Measurements from ENCODE around the gene DAPK2. TPM values are rescaled to one million over a fixed set of nuclear protein-coding genes. Genes with fewer than 3 reads are reported as not detected.
A peak's percentile ranks its signal among the peaks of the same experiment; 100 is the strongest.

DAPK2 gene
- total RNA-seq, 1 experiment from 2014 or later, result 2.3 TPM

DNA sequence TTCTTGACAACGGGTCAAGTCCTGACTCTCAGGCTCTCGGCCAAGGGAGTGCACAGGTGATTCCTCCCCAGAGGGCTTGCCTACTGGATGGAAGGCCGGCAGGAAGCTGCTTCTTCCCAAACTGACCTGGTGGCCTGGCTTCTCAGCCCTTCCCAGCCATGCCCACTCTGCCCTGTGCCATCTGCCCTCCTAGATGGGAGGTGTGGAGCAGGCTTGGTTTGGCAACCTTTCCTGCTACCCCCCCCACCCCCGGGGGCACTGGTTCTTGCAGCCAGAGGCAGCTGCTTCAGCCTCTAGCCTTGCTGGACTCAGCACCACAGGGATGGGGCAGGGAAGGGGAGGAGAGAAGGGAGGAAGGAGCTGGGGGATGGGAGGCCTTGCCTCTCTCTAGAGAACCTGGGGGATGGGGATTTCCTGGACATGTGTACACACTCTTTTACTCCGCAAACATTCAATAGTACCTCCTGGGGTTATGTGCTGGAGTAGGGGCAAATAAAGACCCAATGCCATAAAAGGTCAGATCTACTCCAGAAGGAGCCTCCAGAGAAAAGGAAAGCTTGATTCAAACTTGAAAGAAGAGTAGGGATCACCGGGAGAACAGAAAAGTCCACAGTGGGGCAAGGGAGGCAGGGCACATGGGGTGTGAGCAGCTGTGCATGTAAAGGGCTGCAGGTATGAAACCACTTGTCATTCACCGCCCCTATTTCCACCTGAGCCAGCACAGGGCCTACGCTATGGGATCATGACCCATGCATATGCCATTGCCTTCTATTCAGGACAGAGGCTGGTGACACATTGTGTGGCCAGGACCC is 4.2 kb upstream of the DAPK2 start (continued):
- TF ChIP-seq, protein P1, sequence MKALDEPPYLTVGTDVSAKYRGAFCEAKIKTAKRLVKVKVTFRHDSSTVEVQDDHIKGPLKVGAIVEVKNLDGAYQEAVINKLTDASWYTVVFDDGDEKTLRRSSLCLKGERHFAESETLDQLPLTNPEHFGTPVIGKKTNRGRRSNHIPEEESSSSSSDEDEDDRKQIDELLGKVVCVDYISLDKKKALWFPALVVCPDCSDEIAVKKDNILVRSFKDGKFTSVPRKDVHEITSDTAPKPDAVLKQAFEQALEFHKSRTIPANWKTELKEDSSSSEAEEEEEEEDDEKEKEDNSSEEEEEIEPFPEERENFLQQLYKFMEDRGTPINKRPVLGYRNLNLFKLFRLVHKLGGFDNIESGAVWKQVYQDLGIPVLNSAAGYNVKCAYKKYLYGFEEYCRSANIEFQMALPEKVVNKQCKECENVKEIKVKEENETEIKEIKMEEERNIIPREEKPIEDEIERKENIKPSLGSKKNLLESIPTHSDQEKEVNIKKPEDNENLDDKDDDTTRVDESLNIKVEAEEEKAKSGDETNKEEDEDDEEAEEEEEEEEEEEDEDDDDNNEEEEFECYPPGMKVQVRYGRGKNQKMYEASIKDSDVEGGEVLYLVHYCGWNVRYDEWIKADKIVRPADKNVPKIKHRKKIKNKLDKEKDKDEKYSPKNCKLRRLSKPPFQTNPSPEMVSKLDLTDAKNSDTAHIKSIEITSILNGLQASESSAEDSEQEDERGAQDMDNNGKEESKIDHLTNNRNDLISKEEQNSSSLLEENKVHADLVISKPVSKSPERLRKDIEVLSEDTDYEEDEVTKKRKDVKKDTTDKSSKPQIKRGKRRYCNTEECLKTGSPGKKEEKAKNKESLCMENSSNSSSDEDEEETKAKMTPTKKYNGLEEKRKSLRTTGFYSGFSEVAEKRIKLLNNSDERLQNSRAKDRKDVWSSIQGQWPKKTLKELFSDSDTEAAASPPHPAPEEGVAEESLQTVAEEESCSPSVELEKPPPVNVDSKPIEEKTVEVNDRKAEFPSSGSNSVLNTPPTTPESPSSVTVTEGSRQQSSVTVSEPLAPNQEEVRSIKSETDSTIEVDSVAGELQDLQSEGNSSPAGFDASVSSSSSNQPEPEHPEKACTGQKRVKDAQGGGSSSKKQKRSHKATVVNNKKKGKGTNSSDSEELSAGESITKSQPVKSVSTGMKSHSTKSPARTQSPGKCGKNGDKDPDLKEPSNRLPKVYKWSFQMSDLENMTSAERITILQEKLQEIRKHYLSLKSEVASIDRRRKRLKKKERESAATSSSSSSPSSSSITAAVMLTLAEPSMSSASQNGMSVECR (CRISPR knock-in tag; IDR thresholded peaks at IDR 0.05; ENCODE audit: borderline replicate concordance), result no peak
- TF ChIP-seq TEAD4 (CRISPR knock-in tag; IDR thresholded peaks at IDR 0.05) (no peak), SOX15 (CRISPR knock-in tag; IDR thresholded peaks at IDR 0.05) (no peak), ZNF121 (CRISPR knock-in tag; IDR thresholded peaks at IDR 0.05) (no peak), GRHL2 (CRISPR knock-in tag; IDR thresholded peaks at IDR 0.05; ENCODE audit: insufficient replicate concordance, severe bottlenecking) (no peak), CTCF (IDR thresholded peaks at IDR 0.05) (no peak), TCF7 (CRISPR knock-in tag; IDR thresholded peaks at IDR 0.05; ENCODE audit: low read depth) (no peak), TEAD1 (CRISPR knock-in tag; IDR thresholded peaks at IDR 0.05) (no peak), CBFB (CRISPR knock-in tag; IDR thresholded peaks at IDR 0.05; ENCODE audit: low read depth) (no peak)
- TF ChIP-seq, protein P2, sequence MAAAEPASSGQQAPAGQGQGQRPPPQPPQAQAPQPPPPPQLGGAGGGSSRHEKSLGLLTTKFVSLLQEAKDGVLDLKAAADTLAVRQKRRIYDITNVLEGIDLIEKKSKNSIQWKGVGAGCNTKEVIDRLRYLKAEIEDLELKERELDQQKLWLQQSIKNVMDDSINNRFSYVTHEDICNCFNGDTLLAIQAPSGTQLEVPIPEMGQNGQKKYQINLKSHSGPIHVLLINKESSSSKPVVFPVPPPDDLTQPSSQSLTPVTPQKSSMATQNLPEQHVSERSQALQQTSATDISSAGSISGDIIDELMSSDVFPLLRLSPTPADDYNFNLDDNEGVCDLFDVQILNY (CRISPR knock-in tag; IDR thresholded peaks at IDR 0.05), result no peak

DNA sequence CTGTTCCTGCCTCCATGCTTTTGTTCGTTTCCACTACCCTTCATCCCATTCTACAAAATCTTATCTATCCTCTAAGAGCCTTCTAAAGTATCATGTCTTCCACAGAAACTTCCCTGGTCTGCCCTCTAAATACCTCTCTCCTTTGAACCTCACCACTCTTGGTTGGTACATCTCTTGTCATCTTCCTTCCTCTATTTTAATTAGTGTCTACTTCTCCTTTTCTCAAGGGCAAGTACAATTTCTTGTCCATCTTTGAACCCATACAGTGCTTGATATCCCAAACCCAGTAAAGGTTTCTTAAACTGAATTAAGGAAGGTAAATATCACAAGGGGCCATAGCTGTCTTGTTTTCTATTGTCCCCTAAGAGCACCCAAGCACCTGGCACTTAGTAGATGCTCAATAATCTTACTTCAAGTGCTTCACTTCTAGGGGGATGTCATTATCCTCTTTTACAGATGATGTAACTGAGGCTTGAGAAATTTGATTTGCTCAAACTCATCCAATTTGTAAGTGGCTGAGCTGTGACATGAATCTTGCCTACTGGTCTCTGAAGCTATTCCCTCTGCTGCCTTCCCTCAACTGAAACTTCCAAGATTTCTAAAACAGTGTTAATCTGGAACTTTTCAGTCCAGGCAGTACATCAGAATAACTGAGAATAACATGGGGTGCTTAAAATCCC is 2.6 kb upstream of the DAPK2 start:
- peaks cover 48% of the 10 kb centered on the region for H3K27me3 Mint-ChIP-seq (ENCODE audit: low read depth)
- ATAC-seq (no peak), DNase-seq (ENCODE audit: low spot score) (no peak)
- H3K4me1 Mint-ChIP-seq, result peaks cover 7% of the 10 kb centered on the region
- TF ChIP-seq ELF4 (CRISPR knock-in tag; IDR thresholded peaks at IDR 0.05; ENCODE audit: low read depth) (no peak), NR2C2 (CRISPR knock-in tag; IDR thresholded peaks at IDR 0.05) (no peak), CREB1 (CRISPR knock-in tag; IDR thresholded peaks at IDR 0.05) (no peak), GABPB1 (CRISPR knock-in tag; IDR thresholded peaks at IDR 0.05) (no peak), TEAD4 (CRISPR knock-in tag; IDR thresholded peaks at IDR 0.05) (no peak)
- H3K36me3 Mint-ChIP-seq, result no peaks in the 10 kb centered on the region
- H3K4me3 Mint-ChIP-seq, result no peak overlapping the region
- ChIA-PET CTCF (interaction anchor here (4.0 kb wide), 1 partner anchor 104 kb away, joined by 26 read pairs; no protein-coding TSS in a partner anchor), POLR2A (no interaction called here)
- no peak overlapping the region for H3K27ac Mint-ChIP-seq
- no peaks in the 10 kb centered on the region for H3K9me3 Mint-ChIP-seq

GRCh38 chr15:64045774-64046420 is 388 bp downstream of the DAPK2 start:
- ChIA-PET POLR2A (interaction anchor here (1.1 to 1.7 kb wide), 2 partner anchors 9 to 186 kb away, joined by 3 read pairs; no protein-coding TSS in a partner anchor), CTCF (interaction anchor here (0.5 to 3.0 kb wide), 37 partner anchors 7 to 449 kb away, joined by 3 to 57 read pairs (median 5); partner anchors contain the start of genes CIAO2A and FBXL22)
- peaks cover 51% of the 10 kb centered on the region for H3K27me3 Mint-ChIP-seq (ENCODE audit: low read depth)
- H3K4me1 Mint-ChIP-seq, result peaks cover 7% of the 10 kb centered on the region
- no peaks in the 10 kb centered on the region for H3K36me3 Mint-ChIP-seq
- H3K4me3 Mint-ChIP-seq, result peak overlapping the region; percentile 66
- DNase-seq (ENCODE audit: low spot score) (no peak), ATAC-seq (peak; percentile 46)
- H3K27ac Mint-ChIP-seq, result no peak overlapping the region
- H3K9me3 Mint-ChIP-seq, result no peaks in the 10 kb centered on the region
- TF ChIP-seq ZNF317 (CRISPR knock-in tag; IDR thresholded peaks at IDR 0.05; ENCODE audit: borderline replicate concordance, low read depth) (no peak), RORB (CRISPR knock-in tag; IDR thresholded peaks at IDR 0.05) (no peak), MYBL2 (CRISPR knock-in tag; IDR thresholded peaks at IDR 0.05) (no peak), FOXP1 (CRISPR knock-in tag; IDR thresholded peaks at IDR 0.05; ENCODE audit: borderline replicate concordance) (0 out of 2 replicates have a peak, but pooled peaks have one; percentile 53), ESRRA (CRISPR knock-in tag; IDR thresholded peaks at IDR 0.05; ENCODE audit: borderline replicate concordance) (no peak), EMX1 (CRISPR knock-in tag; IDR thresholded peaks at IDR 0.05) (no peak), GABPB1 (CRISPR knock-in tag; IDR thresholded peaks at IDR 0.05) (no peak)
- TF ChIP-seq, protein P3, sequence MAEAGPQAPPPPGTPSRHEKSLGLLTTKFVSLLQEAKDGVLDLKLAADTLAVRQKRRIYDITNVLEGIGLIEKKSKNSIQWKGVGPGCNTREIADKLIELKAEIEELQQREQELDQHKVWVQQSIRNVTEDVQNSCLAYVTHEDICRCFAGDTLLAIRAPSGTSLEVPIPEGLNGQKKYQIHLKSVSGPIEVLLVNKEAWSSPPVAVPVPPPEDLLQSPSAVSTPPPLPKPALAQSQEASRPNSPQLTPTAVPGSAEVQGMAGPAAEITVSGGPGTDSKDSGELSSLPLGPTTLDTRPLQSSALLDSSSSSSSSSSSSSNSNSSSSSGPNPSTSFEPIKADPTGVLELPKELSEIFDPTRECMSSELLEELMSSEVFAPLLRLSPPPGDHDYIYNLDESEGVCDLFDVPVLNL (CRISPR knock-in tag; IDR thresholded peaks at IDR 0.05; ENCODE audit: borderline replicate concordance, low read depth), result no peak

Data from WTC11 (cell line).